ENCODE data around the gene AATF.

Gene AATF

GRCh38 chr17:37039269-37039668 lies 90.5 kb downstream of the AATF start:
- Histone ChIP-seq H2AFZ (ENCODE audit: low read length) (no peak overlapping the region), H3F3A (ENCODE audit: low read depth) (no peaks in the 10 kb centered on the region), H3K4me2 (ENCODE audit: low read depth, low read length, poor library complexity, severe bottlenecking) (no peak overlapping the region), H4K20me1 (ENCODE audit: insufficient read depth, low read length, poor library complexity, severe bottlenecking) (no peaks in the 10 kb centered on the region), H3K4me3 (ENCODE audit: low read length, poor library complexity, severe bottlenecking) (no peak overlapping the region), H3K9ac (ENCODE audit: low read depth, low read length, poor library complexity, severe bottlenecking) (no peak overlapping the region), H3K9me2 (replicated peaks; ENCODE audit: low read depth, low read length) (no peaks in the 10 kb centered on the region), H3K79me2 (ENCODE audit: insufficient read depth, low read length) (no peaks in the 10 kb centered on the region), H3K9me3 (ENCODE audit: insufficient read depth, low read depth, low read length) (no peaks in the 10 kb centered on the region), H3K4me1 (ENCODE audit: insufficient read depth, low read length, poor library complexity, severe bottlenecking) (peaks cover 6% of the 10 kb centered on the region), H3K36me3 (ENCODE audit: insufficient read depth, low read length) (peaks cover 24% of the 10 kb centered on the region; the same call in 1 of the 2 replicates), H3K27me3 (ENCODE audit: insufficient read depth, low read length, poor library complexity, severe bottlenecking) (no peaks in the 10 kb centered on the region)
- no peak for TF ChIP-seq CTCF (conservative IDR thresholded peaks at IDR 0.05; ENCODE audit: low read length)
- TF ChIP-seq EZH2phosphoT487 (IDR thresholded peaks at IDR 0.05; ENCODE audit: borderline replicate concordance) = no peak

- Histone ChIP-seq H3F3A (ENCODE audit: low read depth) (no peaks in the 10 kb centered on the region), H3K36me3 (ENCODE audit: insufficient read depth, low read length) (peaks cover 26% of the 10 kb centered on the region; the same call in 1 of the 2 replicates), H3K9me2 (replicated peaks; ENCODE audit: low read depth, low read length) (no peaks in the 10 kb centered on the region), H4K20me1 (ENCODE audit: insufficient read depth, low read length, poor library complexity, severe bottlenecking) (no peaks in the 10 kb centered on the region), H3K4me2 (ENCODE audit: low read depth, low read length, poor library complexity, severe bottlenecking) (no peak overlapping the region), H3K27me3 (ENCODE audit: insufficient read depth, low read length, poor library complexity, severe bottlenecking) (no peaks in the 10 kb centered on the region), H3K9ac (ENCODE audit: low read depth, low read length, poor library complexity, severe bottlenecking) (no peak overlapping the region), H3K4me3 (ENCODE audit: low read length, poor library complexity, severe bottlenecking) (no peak overlapping the region), H2AFZ (ENCODE audit: low read length) (no peak overlapping the region), H3K79me2 (ENCODE audit: insufficient read depth, low read length) (no peaks in the 10 kb centered on the region), H3K9me3 (ENCODE audit: insufficient read depth, low read depth, low read length) (no peaks in the 10 kb centered on the region), H3K4me1 (ENCODE audit: insufficient read depth, low read length, poor library complexity, severe bottlenecking) (peaks cover 12% of the 10 kb centered on the region)
- TF ChIP-seq CTCF (conservative IDR thresholded peaks at IDR 0.05; ENCODE audit: low read length) (no peak), EZH2phosphoT487 (IDR thresholded peaks at IDR 0.05; ENCODE audit: borderline replicate concordance) (no peak)
Observed at GRCh38 chr17:37041932-37042331, 93.2 kb downstream of the AATF start.

- no peaks in the 10 kb centered on the region for H3K9me2 ChIP-seq (replicated peaks; ENCODE audit: low read depth, low read length)
- no peaks in the 10 kb centered on the region for H3K9me3 ChIP-seq (ENCODE audit: insufficient read depth, low read depth, low read length)
- H3K4me1 ChIP-seq (ENCODE audit: insufficient read depth, low read length, poor library complexity, severe bottlenecking) = peaks cover 16% of the 10 kb centered on the region
- H4K20me1 ChIP-seq (ENCODE audit: insufficient read depth, low read length, poor library complexity, severe bottlenecking) = no peaks in the 10 kb centered on the region
- TF ChIP-seq CTCF (conservative IDR thresholded peaks at IDR 0.05; ENCODE audit: low read length) (no peak), EZH2phosphoT487 (IDR thresholded peaks at IDR 0.05; ENCODE audit: borderline replicate concordance) (no peak)
- peaks cover 15% of the 10 kb centered on the region; the same call in 1 of the 2 replicates for H3K36me3 ChIP-seq (ENCODE audit: insufficient read depth, low read length)
- H2AFZ ChIP-seq (ENCODE audit: low read length) = no peak overlapping the region
- no peaks in the 10 kb centered on the region for H3K27me3 ChIP-seq (ENCODE audit: insufficient read depth, low read length, poor library complexity, severe bottlenecking)
- no peaks in the 10 kb centered on the region for H3K79me2 ChIP-seq (ENCODE audit: insufficient read depth, low read length)
- peak overlapping the region; percentile 32 for H3K4me2 ChIP-seq (ENCODE audit: low read depth, low read length, poor library complexity, severe bottlenecking)
- H3F3A ChIP-seq (ENCODE audit: low read depth) = no peaks in the 10 kb centered on the region
- no peak overlapping the region for H3K4me3 ChIP-seq (ENCODE audit: low read length, poor library complexity, severe bottlenecking)
- H3K9ac ChIP-seq (ENCODE audit: low read depth, low read length, poor library complexity, severe bottlenecking) = no peak overlapping the region
Observed at GRCh38 chr17:37043201-37043600, 94.4 kb downstream of the AATF start.

Data from Loucy (cell line).